GM19463 (cell line): ENCODE results near the gene CDKN2D.
"Not testable (repeated sequence)": the region's sequence is repeated elsewhere in the genome, so short reads cannot be mapped to it uniquely, and the experiment has no call there.

Source experiments
- ATAC-seq: cut with Tn5 transposase; IDR thresholded peaks from one replicate; pipeline ENCODE4 v1.9.1; 2021; ENCODE audit warnings: mild to moderate bottlenecking, moderate library complexity; ENCODE audit not compliant: unreplicated experiment

The CDKN2D gene

DNA sequence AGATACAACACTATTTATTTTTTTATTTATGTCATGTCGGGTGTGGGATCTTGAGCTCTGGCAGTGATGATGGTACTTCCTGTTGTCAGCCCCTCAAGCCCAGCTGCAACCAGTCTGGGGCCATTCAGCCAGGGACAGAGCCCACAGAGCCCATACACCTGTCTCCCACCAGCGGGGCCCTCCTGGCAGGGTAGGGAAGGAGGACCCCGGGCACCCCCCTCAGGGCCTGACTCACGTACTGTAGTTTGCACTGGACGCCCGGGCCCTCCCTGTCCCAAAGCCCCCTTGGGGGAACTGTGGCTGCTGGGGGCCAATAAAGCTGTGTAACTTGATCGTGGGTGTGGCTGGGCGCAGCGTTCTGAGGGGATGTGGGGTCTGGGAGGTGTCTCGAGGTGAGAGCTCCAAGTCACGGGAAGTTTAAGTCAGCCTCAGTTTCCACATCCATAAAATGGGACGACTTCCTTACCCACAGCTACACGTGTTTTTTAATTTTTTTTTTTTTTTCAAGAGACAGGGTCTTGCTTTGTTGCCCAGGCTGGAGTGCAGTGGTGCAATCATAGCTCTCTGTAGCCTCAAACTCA lies 15.6 kb downstream of the CDKN2D start:
- ATAC-seq: no peak

DNA sequence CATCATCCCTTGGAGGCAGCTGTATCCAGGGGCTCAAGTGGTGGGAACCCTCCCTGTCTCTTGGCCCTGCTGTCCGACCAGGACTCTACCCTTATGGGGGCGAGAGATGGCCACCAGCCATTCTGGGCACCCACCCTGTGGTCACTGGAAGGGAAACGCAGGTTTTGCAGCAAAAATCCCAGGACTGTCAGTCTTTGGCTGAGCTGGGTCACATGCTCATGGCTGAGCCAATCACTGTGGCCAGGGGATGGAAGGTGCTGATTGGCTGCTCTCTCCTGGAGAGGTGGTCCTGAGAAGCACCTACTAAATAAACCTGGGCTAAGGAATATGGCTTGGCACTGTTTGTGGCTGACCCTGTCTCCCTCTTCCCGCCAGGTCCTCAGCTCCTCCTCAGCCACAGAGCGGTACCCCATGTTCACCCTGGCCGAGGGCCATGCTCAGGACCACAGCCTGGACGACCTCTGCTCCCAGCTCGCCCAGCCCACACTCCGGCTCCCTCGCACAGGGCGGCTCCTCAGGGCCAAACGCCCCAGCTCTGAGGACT lies 16.2 kb downstream of the CDKN2D start:
- ATAC-seq: no peak

DNA sequence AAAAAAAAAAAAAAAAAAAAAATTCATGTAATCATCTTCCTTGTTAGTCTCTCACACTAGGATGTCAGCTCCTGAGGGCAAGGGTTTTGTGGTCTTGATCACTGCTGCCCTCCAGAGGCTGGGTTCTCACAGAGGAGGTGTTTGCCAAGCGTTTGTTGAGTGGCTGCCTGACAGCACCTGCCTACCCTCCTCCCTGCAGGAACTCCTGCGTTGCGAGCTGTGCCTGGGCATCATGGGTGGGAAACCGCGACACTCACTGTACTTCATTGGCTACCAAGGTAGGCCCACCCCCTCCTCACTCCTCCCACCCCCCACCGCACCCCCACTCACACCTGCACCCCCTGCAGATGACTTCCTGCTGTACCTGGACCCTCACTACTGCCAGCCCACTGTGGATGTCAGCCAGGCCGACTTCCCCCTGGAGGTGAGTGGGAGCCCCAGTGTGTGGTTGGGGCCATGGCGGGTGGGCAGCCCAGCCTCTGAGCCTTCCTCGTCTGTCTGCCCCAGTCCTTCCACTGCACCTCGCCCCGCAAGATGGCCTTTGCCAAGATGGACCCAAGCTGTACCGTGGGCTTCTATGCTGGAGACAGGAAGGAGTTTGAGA lies 17.0 kb downstream of the CDKN2D start:
- no peak for ATAC-seq

GRCh38 chr19:10551006-10551405 lies 17.8 kb downstream of the CDKN2D start:
- ATAC-seq: not testable (repeated sequence)

- no peak for ATAC-seq
These were observed 18.4 kb downstream of the CDKN2D start for GRCh38 chr19:10550336-10550735.

DNA sequence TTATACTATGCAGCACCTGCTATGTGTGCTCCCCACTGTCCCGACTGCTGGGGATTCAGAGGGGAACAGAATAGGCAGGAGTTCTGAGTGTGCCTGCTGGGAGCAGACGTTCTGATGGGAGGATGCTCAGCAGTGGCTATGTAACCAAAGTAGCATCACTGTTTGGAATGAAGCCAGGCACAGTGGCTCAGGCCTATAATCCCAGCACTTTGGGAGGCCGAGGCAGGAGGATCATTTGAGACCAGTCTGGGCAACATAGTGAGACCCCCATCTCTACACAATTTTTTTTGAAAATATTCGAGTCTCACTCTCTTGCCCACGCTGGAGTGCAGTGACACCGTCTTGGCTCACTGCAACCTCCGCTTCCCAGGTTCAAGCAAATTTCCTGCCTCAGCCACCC lies 19.0 kb downstream of the CDKN2D start:
- no peak for ATAC-seq

GRCh38 chr19:10548746-10549276 lies 20.0 kb downstream of the CDKN2D start:
- no peak for ATAC-seq

GRCh38 chr19:10546817-10547216 lies 22.0 kb downstream of the CDKN2D start:
- no peak for ATAC-seq

- ATAC-seq: no peak
These were observed 24.0 kb downstream of the CDKN2D start for GRCh38 chr19:10544753-10545251.

DNA sequence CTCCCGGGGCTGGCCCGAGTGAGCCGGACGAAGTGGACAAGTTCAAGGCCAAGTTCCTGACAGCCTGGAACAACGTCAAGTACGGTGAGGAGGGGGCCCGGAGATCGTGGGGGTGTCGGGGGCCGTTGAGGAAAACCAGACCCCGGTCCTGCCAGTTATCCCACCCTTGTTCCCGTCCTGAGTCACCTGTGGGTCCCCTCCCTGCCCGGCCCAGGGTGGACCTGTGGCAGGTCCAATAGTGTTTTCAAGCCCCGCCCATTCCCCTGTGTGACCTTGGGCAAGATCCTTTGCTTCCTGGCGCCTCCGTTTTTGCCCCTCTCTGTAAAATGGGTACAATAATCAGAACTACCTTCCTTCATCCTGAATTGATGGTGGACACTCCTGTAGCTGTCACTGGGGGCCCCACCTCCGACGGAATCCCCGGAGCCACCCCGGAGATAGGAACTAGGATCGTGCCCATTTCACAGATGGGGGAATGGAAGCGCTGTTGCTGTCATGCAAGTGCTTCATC lies 24.5 kb downstream of the CDKN2D start:
- ATAC-seq: no peak

- peak; percentile 71 for ATAC-seq
These were observed 25.1 kb downstream of the CDKN2D start, which contains the start of gene ATG4D for GRCh38 chr19:10543420-10544241. ATG4D (plus strand) TSS chr19:10543904; CDS start chr19:10544091, 187 bp downstream.

DNA sequence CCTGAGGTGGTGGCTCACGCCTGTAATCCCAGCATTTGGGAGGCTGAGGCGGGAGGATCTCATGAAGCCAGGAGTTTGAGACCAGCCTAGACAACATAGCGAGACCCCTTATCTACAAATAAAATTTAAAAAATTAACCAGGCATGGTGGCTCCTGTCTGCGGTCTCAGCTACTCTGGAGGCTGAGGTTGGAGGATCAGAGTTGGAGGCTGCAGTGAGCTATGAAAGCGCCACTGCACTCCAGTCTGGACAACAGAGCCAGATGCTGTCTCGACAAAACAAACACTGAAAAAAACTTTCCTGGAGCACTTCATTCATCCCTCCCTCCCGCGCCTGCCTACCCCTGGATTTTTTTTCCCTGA lies 25.7 kb downstream of the CDKN2D start:
- no peak for ATAC-seq

- not testable (repeated sequence) for ATAC-seq
These were observed 29.8 kb downstream of the CDKN2D start for GRCh38 chr19:10539016-10539415.

- no peak for ATAC-seq
These were observed 30.4 kb downstream of the CDKN2D start for GRCh38 chr19:10538204-10538983.

DNA sequence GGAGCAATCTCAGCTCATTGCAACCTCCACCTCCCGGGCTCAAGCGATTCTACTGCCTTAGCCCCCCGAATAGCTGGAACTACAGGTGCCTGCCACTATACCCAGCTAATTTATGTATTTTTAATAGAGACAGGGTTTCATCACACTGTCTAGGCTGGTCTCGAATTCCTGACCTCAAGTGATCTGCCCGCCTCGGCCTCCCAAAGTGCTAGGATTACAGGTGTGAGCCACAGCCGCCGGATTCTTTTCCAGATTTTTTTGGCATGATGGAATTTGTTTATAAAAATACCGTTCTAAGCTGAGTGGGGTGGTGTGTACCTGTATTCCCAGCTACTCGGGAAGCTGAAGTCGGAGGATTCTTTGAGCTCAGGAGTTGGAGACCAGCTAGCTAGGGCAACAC lies 31.1 kb downstream of the CDKN2D start:
- ATAC-seq: no peak

DNA sequence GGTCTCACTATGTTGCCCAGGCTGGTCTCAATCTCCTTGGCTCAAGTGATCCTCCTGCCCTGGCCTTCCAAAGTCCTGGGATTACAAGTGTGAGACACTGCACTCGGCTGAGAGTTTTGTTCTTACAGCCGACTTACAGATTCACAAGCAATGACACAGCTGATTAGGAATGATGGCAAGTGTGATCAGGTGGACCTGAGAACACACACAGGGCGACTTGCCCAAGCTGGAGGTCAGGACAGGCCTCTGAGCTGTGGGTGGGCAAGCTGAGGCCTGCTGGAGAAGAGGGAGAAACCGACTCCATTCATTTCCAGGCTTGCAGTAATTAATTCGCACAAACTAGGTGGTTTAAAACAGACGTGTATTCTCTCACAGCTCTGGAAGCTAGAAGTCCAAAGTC lies 33.2 kb downstream of the CDKN2D start:
- no peak for ATAC-seq

GRCh38 chr19:10533646-10534386 lies 35.0 kb downstream of the CDKN2D start:
- ATAC-seq: no peak

- ATAC-seq: no peak
These were observed 36.3 kb downstream of the CDKN2D start for GRCh38 chr19:10532457-10532856.

DNA sequence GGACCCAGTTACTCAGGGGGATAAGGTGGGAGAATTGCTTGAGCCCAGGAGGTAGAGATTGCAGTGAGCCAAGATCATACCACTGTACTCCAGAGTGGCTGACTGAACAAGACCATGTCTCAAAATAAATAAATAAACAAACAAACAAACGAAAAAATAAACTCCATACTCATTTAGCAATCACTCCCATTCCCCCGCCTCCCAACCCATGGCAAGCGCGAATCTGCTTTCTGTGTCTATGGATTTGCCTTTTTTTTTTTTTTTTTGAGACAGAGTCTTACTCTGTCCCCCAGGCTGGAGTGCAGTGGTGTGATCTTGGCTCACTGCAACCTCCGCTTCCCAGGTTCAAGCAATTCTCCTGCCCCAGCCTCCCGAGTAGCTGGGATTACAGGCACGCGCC lies 41.9 kb downstream of the CDKN2D start:
- not testable (repeated sequence) for ATAC-seq

DNA sequence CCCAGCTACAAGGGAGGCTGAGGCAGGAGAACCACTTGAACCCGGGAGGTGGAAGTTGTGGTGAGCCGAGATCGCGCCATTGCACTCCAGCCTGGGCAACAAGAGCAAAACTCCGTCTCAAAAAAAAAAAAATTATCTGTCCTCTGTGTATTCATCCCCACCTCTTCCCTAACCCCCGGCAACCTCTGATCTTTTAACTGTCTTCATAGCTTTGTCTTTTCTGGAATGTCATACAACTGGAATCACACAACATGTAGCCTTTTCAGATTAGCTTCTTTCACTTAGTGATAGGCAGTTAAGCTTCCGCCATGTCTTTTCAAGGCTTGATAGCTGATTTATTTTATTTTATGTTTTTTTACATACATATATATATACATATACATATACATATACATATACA lies 43.1 kb downstream of the CDKN2D start:
- ATAC-seq: no peak
